Activated T-cell treated with anti-CD3 and anti-CD28 coated beads for 1 hour (primary cell): ENCODE measurements around the gene L3MBTL4.
"Not testable (repeated sequence)": the region's sequence is repeated elsewhere in the genome, so short reads cannot be mapped to it uniquely, and the experiment has no call there.

Experiments used
- DNase-seq: peaks from one replicate; pipeline ENCODE4 v3.0.0-alpha.2; 2020; ENCODE audit warnings: low read depth

L3MBTL4 gene

DNA sequence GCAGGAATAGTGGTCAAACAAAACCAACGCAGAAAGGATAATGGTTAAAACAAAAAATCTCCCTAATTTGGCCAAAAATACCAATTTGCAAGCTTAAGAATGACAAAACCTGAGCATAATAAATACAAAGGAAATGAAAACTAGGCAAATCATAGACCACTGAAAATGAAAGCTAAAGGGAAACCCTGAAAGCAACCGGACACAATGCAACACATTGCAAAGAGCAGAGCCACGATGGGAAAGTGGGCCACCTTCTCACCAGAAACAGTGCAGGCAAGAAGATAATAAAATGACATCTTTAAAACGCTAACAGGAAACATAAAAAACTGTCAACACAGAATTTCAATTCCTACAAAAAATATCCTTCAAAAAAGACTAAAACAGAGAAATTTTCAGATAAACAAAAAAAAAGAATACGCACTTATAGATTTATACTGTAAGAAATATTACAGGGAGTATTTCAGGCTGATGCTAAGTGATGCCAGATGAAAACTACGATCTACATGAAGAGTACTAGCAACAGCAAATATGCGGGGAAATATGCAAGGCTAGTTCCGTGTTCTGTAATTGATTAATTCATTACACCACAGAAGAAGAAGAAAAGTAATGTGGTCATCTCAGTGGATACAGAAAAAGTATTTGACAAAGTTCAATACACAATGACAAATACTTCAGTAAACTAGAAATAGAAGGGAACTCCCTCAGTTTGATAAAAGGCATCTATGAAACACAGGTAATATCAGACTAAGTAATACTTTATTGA lies 239.5 kb downstream of the L3MBTL4 start:
- DNase-seq: no peak

DNA sequence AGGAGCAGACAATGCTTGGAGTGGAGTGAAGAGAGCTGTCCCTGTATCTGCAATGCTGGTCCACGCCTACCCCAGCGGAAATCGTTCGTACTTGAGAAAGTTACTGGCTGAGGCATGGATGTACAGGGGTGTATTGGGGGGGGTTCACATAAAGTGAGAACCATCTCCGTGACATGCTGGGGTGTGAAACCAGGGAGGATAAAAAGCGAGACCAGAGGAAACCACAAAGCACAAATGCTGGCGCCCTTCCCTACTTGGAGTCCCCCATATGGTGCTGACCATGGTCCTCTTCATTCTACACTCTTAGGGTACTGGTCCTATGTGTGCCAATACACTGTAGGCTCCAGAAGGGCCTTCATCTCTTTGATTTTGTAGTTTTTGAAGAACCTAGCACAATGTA lies 244.1 kb downstream of the L3MBTL4 start:
- DNase-seq: no peak

DNA sequence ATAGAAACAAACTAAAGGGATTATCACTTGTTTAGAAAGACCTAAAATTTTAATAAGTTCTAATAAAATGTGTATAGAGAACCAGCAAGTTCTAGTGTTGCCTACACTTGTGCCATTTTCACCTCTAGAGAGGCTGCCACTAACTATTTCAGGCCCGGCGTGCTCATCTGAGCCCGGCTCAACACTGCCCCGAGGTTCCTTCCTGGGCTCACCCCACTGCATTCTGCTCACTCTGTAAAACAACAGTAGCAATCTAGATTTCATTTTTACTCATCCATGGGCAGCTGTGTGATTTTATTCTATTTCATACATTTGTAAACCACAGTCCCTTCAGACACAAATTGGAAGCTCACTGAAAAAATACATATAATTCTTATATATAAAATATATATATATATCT lies 253.2 kb downstream of the L3MBTL4 start:
- DNase-seq: no peak

GRCh38 chr18:6159426-6159825 lies 255.3 kb downstream of the L3MBTL4 start:
- DNase-seq: no peak

GRCh38 chr18:6158958-6159357 lies 255.8 kb downstream of the L3MBTL4 start:
- DNase-seq: no peak

DNA sequence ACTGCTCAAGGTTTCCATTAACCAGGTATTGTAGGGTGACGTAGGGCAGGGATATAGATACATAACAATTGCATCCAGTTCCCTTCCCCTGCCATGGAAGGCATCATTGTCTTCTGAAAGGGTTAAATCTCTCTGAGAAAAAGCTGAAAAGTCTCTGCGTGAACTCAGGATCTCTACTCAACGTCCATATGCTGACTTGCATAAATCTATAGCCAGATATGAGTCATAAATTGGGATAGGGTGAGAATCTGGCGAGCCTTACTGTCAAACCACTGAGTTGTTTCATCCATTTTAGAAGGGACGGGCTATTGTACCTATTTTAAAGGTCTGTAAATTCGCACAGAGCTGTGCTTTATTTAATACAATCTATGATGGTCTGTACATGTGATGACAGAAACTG lies 258.3 kb downstream of the L3MBTL4 start:
- DNase-seq: no peak

- DNase-seq: no peak
These were observed 259.0 kb downstream of the L3MBTL4 start for GRCh38 chr18:6155707-6156106.

- no peak for DNase-seq
These were observed 264.3 kb downstream of the L3MBTL4 start for GRCh38 chr18:6150430-6150829.

GRCh38 chr18:6146307-6146661 lies 268.4 kb downstream of the L3MBTL4 start:
- DNase-seq: no peak

DNA sequence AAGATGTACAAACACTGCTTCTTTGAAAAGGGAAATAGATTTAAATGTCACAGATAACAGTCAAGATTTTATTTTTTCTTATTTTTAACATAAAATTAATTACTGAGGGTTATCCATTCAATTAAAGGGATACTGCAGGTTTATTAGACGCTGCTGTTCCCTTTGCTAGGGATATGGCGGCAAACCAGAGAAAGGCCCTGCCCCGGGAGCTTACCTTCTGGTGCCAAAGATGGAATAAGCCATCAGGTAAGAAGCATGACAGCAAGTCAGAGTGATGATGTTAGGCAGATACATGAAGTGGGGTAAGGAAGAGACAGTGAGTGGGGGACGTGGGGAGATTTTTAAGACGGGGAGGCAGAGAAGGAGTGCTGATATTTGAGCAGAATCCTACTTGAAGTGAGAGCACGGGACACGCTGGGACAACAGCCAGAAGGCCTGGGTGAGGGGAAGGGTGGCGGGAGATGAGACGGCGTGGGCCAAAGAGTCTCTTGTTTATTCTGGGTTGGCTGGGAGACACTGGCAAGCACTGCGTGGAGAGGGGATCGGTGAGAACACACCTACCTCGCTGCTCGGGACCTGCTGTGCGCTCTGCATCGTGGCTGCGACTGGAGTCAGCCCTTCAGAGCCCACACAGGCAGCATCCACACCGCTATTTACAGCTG lies 268.9 kb downstream of the L3MBTL4 start:
- DNase-seq: no peak

DNA sequence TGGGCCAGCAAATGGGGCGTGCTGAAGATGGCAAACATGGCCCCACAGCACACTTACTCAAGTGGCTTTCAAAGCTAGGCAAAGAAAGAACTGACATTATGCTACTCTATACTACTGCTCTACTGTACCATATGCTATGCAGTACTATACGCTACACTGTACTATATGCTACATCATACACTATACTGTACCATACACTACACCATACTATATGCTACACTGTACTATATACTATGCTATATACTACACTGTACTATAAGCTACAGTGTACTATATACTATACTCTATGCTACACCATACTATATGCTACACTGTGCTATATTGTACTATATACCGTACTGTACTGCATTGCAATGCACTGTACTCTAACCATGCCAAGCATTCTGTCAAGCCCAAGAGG lies 275.7 kb downstream of the L3MBTL4 start:
- DNase-seq: no peak

GRCh38 chr18:6135901-6136300 lies 278.8 kb downstream of the L3MBTL4 start:
- not testable (repeated sequence) for DNase-seq

GRCh38 chr18:6135029-6135428 lies 279.7 kb downstream of the L3MBTL4 start:
- DNase-seq: not testable (repeated sequence)

DNA sequence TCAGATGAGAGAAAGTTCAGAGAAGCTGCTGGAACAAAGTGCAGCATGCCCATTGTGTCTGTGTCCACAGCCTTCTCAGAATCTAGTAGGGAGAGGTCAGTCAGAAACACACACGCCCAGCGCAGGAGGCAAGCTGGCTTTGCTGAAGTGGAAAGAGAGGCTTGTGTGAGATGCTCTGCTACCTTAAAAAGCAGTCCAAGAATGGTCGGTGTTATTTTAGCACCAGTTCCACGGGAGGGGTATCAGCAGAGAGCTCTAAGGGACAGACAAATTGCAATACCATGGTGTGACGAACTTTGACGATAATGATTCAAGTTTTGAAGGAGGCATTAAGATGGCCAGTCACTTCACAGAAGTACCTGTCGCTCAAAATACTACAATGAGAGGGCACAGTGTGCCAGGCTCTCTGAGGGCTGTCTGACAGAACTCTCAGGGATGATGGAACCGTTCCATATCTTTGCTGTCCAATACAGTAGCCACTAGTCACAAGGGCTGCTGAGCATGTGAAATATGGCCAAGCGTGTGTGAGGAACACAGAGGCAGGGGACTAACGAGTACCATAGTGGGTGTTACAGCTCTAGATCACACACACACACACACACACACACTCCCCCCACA lies 281.9 kb downstream of the L3MBTL4 start:
- no peak for DNase-seq

DNA sequence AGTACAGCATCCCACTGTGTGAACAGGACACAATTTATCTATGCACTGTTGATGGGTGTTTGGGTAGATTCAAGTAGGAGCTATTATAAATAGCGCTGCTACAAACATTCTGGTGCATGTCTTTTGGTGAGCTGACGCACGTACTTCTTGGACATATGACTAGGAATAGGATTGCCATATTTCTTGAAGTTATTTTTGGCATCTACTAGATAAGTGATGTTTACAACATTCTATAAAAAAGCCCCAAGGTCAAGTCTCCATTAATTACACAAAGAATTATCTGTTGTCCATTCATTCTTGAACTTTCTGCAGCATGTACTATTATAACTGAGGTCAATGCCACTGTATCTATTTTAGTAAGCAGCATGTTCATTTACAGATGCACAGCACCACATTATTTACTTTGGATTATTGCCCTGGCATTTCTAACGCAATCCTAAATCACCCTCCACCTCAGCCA lies 293.9 kb downstream of the L3MBTL4 start:
- DNase-seq: no peak

DNA sequence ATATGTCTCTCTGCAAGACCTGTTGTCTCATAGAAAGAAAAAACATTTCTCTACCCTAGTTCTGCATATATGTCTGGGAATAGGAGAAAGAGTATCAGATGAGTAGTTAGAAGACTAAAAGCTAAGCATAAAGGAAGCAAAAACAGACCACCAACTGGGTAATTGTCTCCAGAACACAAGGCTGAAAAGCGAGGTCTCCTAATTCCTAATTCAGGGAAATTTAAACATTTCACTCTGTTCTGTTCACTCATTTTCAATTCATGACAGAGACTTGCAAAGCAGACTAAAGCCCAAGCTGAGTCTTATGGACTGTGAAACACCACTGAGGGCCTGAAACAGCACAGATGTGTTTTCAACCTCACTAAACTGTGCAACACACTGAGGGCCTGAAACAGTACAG lies 294.9 kb downstream of the L3MBTL4 start:
- DNase-seq: no peak

DNA sequence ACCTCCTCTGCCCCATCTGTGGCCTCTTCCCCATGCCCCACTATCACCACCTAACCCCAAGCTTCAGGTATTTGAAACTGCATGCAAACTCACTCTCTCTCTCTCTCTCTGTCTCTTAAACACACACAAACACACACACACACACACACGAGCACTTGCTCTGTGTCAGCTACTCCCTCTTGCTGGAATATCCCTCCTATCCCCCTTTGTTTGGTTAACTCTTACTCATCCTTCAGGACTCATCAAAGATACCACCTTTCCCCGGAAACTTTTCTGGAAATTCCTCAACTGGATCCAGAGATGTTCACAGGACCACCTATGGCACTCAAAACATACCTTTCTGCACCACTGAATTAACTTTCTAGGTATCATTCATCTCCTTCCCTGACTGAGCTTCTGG lies 296.6 kb downstream of the L3MBTL4 start:
- no peak for DNase-seq

DNA sequence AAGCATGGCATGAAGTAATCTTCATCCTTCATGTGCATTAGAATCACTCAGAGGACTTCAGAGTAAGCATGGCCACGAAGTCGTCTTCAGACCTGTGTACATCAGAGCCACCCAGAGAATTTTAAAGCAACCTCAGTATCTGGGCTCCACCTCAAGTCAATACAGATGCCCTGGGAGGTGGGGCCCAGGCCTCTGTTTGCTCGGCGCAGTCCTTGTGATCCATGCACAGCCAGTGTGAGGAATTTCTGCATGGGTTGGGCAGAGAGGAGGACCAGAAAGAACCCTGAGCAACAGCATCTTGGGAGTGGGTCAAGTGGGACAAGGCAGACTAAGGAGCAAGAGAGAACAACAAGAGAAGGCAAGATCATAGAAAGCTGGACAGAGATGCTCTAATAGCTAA lies 299.0 kb downstream of the L3MBTL4 start:
- no peak for DNase-seq

GRCh38 chr18:6113650-6114049 lies 301.1 kb downstream of the L3MBTL4 start:
- no peak for DNase-seq

- DNase-seq: no peak
These were observed 303.0 kb downstream of the L3MBTL4 start for GRCh38 chr18:6111726-6112125.

DNA sequence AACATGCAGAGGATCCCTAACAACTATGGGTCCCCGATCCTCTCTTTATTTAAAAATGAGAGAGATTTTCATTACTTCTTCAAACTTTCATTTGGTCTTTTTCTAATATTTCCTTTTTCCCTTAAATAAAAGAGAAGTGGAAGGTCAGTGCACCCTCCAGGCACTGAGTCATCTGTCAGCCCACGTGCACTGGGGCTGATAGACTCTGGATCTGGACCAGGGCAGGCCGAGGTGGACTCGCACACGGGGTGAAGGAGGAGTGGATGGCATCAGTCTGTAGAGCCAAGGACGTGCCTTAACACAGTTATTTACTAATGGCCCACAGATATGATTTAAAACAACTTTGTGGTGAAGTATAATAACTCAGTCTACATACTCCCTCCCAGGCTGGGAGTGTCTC lies 305.0 kb downstream of the L3MBTL4 start:
- DNase-seq: no peak

GRCh38 chr18:6107794-6108193 lies 306.9 kb downstream of the L3MBTL4 start:
- DNase-seq: no peak

GRCh38 chr18:6106091-6106685 lies 308.5 kb downstream of the L3MBTL4 start:
- DNase-seq: no peak
